IPS-18c (cell line): ENCODE results near the gene PGM1.

ENCODE experiments used
- H3K4me3 ChIP-seq: 2 replicates; pipeline ENCODE4 v1.7.0; 2013; ENCODE audit warnings: low read depth, mild to moderate bottlenecking, low read length, moderate library complexity; ENCODE audit not compliant: insufficient read depth
- H3K9me3 ChIP-seq: one replicate; pipeline ENCODE4 v1.6.1; 2013; ENCODE audit warnings: mild to moderate bottlenecking, low read length, moderate library complexity; ENCODE audit not compliant: control insufficient read depth, insufficient read depth

The PGM1 gene

GRCh38 chr1:63671514-63671913 is 78.3 kb downstream of the PGM1 start:
- Histone ChIP-seq H3K9me3 (no peaks in the 10 kb centered on the region), H3K4me3 (no peak overlapping the region)

- Histone ChIP-seq H3K9me3 (no peaks in the 10 kb centered on the region), H3K4me3 (no peak overlapping the region)
Measured at GRCh38 chr1:63674238-63674864, 81.1 kb downstream of the PGM1 start.

GRCh38 chr1:63674865-63675419 is 81.7 kb downstream of the PGM1 start:
- Histone ChIP-seq H3K9me3 (no peaks in the 10 kb centered on the region), H3K4me3 (no peak overlapping the region)

GRCh38 chr1:63675420-63675931 is 82.3 kb downstream of the PGM1 start:
- no peaks in the 10 kb centered on the region for H3K9me3 ChIP-seq
- H3K4me3 ChIP-seq: no peak overlapping the region

GRCh38 chr1:63677497-63677896 is 84.3 kb downstream of the PGM1 start:
- Histone ChIP-seq H3K9me3 (no peaks in the 10 kb centered on the region), H3K4me3 (no peak overlapping the region)

GRCh38 chr1:63678200-63678599 is 85.0 kb downstream of the PGM1 start:
- no peak overlapping the region for H3K4me3 ChIP-seq
- H3K9me3 ChIP-seq: no peaks in the 10 kb centered on the region

GRCh38 chr1:63679076-63679475 is 85.9 kb downstream of the PGM1 start:
- Histone ChIP-seq H3K9me3 (no peaks in the 10 kb centered on the region), H3K4me3 (no peak overlapping the region)

- no peak overlapping the region for H3K4me3 ChIP-seq
- H3K9me3 ChIP-seq: no peaks in the 10 kb centered on the region
Measured at GRCh38 chr1:63679589-63679988, 86.4 kb downstream of the PGM1 start.

GRCh38 chr1:63682936-63683335 is 89.7 kb downstream of the PGM1 start:
- Histone ChIP-seq H3K4me3 (no peak overlapping the region), H3K9me3 (no peaks in the 10 kb centered on the region)

- Histone ChIP-seq H3K4me3 (no peak overlapping the region), H3K9me3 (no peaks in the 10 kb centered on the region)
Measured at GRCh38 chr1:63683759-63684158, 90.5 kb downstream of the PGM1 start.

GRCh38 chr1:63686696-63687095 is 93.5 kb downstream of the PGM1 start:
- H3K9me3 ChIP-seq: no peaks in the 10 kb centered on the region

GRCh38 chr1:63688302-63688890 is 95.2 kb downstream of the PGM1 start:
- H3K4me3 ChIP-seq: no peak overlapping the region
- no peaks in the 10 kb centered on the region for H3K9me3 ChIP-seq

More at GRCh38 chr1:63686696-63687095, 93.5 kb downstream of the PGM1 start:
- H3K4me3 ChIP-seq: no peak overlapping the region

GRCh38 chr1:63690966-63691700 is 97.9 kb downstream of the PGM1 start:
- H3K4me3 ChIP-seq: no peak overlapping the region

GRCh38 chr1:63691701-63692425 is 98.7 kb downstream of the PGM1 start:
- no peak overlapping the region for H3K4me3 ChIP-seq
- H3K9me3 ChIP-seq: no peaks in the 10 kb centered on the region

More at GRCh38 chr1:63690966-63691700, 97.9 kb downstream of the PGM1 start:
- H3K9me3 ChIP-seq: no peaks in the 10 kb centered on the region

- no peaks in the 10 kb centered on the region for H3K9me3 ChIP-seq
- H3K4me3 ChIP-seq: no peak overlapping the region
Measured at GRCh38 chr1:63693944-63694571, 100.8 kb downstream of the PGM1 start.

GRCh38 chr1:63698001-63698838 is 105.0 kb downstream of the PGM1 start:
- H3K9me3 ChIP-seq: no peaks in the 10 kb centered on the region

More at GRCh38 chr1:63698001-63698838, 105.0 kb downstream of the PGM1 start:
- no peak overlapping the region for H3K4me3 ChIP-seq
